Fibroblast of skin of right biceps (primary cell): Measurements from ENCODE around the gene UMAD1.

Source experiments
- DNase-seq: peaks from one replicate; pipeline ENCODE4 v3.0.0-alpha.2; 2013

UMAD1 gene

GRCh38 chr7:7640221-7641128 is at the start of gene UMAD1:
Gene UMAD1 (plus strand): TSS chr7:7640752. CDS start chr7:7673372, 32,620 bp downstream.
- DNase-seq, result peak; percentile 99

DNA sequence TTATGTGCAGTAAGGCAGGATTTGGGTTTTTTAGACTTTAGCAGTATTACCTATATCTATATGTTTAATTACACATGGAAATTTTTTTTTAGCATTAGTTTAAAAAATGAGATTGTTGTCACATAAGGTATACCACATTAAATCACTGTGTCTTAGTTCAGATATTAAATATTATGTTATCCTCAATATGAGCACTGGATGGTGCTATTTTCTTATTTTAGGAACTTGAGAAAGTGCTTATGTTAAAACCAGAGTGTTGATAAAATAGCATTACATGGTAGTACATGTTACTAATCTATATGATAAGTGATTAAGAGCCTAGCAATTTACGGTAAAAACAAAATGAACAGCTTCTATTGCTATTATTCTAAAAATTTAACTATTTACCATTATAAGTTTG is 45.1 kb upstream of the UMAD1 start:
- DNase-seq, result peak; percentile 6

GRCh38 chr7:7596176-7596575 is 44.4 kb upstream of the UMAD1 start:
- no peak for DNase-seq

DNA sequence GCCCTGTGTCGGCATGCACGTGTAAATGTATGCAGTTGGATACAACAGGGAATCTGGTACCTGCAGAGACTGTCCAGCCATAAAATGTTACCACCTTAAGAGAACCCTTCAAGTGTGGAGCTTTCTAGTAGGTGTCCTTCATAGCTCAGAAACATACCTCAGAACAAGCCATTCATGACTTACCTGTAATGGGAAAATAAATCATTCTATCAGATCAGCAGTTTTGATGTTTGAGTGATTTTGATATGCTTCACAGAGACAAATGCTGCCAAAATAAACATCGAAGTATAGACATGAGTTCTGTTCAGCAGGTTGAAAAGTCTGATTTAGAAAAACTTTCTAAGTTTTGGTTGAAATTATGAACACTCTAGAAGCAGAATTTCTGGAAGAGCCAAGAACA is 33.5 kb upstream of the UMAD1 start:
- no peak for DNase-seq

DNA sequence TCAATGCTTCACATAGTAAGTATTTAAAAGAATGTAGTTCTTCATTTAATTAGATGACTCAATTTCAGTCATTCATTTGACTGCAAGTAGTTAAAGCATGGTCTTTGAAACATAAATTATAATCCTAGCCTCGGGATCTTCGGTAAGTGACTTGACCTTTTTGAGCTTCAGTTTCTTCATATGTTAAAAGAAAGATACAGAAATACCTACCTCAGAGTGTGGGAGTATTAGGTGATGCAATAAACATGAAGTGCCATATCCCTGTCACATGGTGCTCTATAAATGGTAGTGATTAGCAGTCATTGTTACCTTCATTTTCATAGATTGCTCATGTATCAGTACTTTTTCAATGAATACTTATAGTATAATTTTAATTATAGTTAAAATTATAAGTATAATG is 31.2 kb upstream of the UMAD1 start:
- no peak for DNase-seq

DNA sequence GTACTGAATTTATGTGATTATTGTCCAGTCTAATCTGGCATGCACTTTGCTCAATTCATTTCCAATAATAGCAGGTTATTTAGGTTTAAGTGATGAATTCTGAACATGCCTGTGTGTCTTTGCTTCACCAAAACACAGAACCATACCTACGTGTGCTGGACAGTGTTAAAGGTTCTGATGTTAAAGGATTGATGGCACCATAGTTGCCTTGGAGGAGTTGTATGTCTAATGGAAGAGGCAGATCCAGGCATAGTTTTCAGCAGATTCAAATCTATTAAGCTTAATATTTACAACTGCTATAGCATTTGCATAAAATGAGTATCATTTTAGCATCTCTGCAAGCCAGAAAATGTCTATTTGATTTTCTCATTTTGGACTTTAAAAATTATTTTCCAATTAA is 28.0 kb upstream of the UMAD1 start:
- DNase-seq, result no peak

- DNase-seq, result no peak
These were observed 27.3 kb upstream of the UMAD1 start for GRCh38 chr7:7613210-7613609.

DNA sequence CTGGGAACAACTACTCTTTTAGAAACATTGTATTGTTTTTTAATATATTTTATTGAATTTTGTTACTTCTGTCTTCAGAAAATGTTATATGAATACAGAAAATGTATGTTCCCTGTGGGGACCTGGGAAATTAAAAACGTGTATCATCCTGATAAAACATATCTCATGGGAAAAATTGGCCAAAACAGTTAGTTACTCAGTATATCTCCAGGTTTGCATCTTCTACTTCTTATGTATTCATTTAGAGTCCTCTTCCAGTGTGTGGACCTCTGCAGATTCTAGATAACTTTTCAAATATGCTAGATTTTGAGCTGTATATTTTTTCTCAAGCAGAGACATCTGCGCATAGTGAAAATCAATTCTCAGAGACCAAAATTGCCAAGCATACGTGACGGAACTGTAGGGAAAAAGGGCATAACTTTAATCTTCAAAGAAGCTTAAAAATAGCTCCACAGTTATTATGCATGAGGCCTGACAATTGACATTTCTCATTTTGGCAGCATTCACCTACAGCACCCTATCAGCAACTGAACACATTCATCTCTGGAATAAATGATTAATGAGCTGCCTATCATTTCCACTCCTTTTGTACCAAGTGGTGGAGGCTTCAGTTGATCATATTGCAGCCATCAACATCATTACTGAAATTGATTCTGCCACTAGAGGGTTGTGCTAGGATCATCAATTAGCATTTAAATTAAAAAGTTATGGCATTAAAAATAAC is 26.4 kb upstream of the UMAD1 start:
- no peak for DNase-seq

- no peak for DNase-seq
These were observed 23.0 kb upstream of the UMAD1 start for GRCh38 chr7:7617550-7617949.

GRCh38 chr7:7618410-7618809 is 22.1 kb upstream of the UMAD1 start:
- DNase-seq, result no peak

DNA sequence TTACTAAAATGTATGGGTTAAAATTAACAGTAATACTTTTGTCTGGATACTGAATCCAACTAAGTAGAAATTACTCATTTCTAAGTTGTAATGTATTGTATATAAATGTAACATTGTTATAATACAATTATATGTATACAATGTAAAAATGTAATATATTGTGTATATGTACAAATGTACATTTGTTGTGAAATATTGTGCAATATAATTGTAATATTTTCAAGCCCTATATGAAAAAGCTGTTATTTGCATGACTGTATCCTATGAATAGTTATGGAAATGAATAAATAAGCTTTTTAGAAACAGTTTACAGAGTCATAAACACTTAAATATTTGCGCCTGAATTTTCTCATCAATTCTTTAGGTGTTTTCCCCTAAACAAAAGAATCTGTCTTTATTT is 20.3 kb upstream of the UMAD1 start:
- no peak for DNase-seq

GRCh38 chr7:7620644-7621210 is 19.8 kb upstream of the UMAD1 start:
- no peak for DNase-seq

DNA sequence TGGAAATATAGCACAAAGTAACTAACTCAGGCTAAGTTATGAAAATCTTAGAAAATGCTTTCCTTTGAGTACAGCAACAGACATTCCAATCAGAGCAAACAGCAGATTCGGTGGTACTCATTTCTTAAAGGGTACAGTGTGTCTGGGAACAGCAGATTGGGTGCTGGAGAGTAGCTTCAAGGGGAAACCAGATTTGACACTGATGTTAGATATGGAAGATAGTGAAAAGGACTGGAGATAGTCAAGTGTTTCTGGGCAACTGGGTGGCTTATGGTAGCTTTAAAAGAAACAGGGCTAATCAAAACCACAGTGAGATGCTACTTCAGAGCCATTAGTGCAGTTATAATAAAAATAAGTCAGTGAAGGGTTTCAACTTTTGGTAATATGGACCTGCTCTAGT is 12.1 kb upstream of the UMAD1 start:
- no peak for DNase-seq

- no peak for DNase-seq
These were observed 9.8 kb upstream of the UMAD1 start for GRCh38 chr7:7630626-7631329.

DNA sequence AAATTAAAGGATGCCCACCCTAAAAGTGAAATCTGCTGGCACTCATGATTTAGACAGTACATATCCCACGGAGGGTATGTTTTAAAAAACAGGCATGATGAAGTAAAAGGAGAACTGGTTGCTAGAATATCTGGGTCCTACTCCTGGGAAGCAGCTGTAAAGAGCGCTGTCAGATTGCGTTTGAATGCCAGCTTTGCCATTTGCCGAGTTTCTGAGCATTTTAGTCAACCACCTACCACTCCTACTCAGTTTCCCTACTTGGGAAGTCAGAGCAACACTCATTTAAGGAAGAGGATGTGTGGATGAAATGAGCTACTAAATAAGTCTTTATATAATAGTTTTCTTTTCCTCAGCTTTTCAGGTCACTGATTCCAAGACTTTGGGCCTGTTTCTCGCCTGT is 1.1 kb upstream of the UMAD1 start:
- peak; percentile 0 for DNase-seq

DNA sequence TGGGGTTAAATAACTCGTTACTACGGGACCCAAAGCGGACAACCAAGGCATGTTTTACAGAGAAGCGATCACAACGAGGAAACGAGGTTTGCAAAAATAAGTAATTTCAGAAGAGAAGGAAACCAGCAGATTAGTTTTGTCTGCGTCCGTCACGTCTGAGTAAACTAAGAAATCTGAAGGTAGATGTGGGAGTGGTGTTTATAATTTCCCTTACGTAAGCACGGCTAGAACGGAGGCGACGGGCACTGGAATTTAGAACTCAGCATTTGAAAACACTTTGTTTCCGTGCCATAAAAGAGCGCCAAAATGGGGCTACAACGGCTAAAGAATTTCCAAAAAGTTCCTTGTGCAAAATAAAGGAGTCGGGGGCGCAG is 718 bp upstream of the UMAD1 start:
- DNase-seq, result peak; percentile 24

DNA sequence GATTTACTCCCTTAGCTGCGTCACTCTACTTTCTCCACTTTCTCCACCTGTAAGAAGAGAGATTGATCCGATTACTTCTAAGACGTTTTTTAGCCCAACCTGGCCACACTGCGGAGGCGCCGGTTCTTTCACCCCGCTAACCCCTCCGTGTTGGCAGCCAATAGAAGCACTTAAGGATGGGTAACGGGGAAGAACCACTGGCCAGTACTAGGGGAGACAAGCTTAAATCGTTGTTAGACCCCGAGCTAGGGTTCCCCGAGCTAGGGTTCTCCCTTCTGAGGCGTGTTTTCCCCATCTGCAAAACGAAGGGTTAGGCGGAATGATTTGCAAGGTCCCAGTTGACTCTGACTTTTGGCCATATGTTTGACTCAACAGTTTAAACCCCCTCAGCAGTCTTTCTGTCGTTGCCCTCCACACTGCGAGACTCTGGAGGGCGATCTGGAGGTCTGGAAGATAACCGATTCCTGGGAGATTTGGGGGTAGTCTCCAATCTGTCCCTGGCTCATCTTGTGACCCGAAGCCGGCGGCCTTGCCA is 644 bp downstream of the UMAD1 start:
- DNase-seq, result peak; percentile 12

DNA sequence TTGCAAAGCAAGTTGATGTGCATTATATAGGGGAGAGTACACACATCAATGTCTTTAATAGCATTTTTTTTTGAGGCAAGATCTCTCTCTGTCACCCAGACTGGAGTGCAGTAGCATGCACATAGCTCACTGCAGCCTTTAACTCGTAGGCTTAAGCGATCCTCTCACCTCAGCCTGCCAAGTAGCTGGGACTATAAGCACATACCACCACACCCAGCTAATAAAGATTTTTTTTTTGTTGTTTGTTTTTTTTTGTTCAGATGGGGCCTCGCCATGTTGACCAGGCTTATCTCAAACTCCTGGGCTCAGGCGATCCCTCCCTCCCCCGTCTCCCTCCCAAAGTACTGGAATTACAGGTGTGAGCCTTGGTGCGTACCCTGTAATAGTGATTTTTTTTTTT is 1.5 kb downstream of the UMAD1 start:
- DNase-seq, result no peak

GRCh38 chr7:7647495-7648036 is 7.0 kb downstream of the UMAD1 start:
- DNase-seq, result no peak

DNA sequence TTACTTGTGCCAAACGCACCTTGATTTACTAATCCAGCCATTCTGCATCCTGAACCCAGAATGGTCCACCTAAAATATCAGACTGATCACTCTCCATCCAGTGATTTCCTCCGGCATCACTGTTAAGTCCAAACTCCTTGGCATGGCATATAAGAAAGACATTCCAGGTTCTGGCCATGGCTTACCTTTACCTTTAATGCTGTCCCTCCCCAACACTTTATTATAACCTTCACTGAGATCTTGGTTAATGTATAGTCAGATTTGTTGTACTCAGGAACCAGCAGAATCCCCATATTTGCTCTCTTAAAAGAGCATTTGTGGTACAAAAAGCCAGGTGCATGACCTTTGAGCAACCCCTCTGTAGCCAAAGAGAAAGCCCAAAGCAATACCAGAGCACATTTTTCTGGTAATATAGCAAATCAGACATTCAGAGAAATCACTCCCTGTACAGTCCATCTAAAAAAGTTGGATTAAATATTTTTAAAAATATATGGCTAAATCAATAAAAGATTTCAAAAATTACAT is 10.2 kb downstream of the UMAD1 start:
- DNase-seq, result no peak

GRCh38 chr7:7651479-7651878 is 10.9 kb downstream of the UMAD1 start:
- DNase-seq, result no peak

- no peak for DNase-seq
These were observed 12.4 kb downstream of the UMAD1 start for GRCh38 chr7:7652798-7653540.
